Testis (tissue), 3 donors: ENCODE results near the gene FITM1. TPM values are rescaled to one million over a fixed set of nuclear protein-coding genes. Genes with fewer than 3 reads are reported as not detected.
"Not testable (repeated sequence)": the region's sequence is repeated elsewhere in the genome, so short reads cannot be mapped to it uniquely, and the experiment has no call there.

Source experiments
- DNase-seq: peaks from one replicate; pipeline ENCODE4 v3.0.0-alpha.2; 2019
- H3K27ac ChIP-seq, 2 donors: fragments of 200-600 bp; sonication (generic); one replicate each; pipeline ENCODE4 v1.5.1; 2019
- H3K27me3 ChIP-seq: fragments of 200-600 bp; sonication (generic); one replicate; pipeline ENCODE4 v1.5.1; 2019
- H3K36me3 ChIP-seq: fragments of 200-600 bp; sonication (generic); one replicate; pipeline ENCODE4 v1.5.1; 2017; ENCODE audit warnings: low read depth; ENCODE audit errors: missing control alignments
- H3K4me1 ChIP-seq: fragments of 200-600 bp; sonication (generic); one replicate; pipeline ENCODE4 v1.5.1; 2019
- H3K4me3 ChIP-seq, 2 donors: fragments of 200-600 bp; sonication (generic); one replicate each; pipeline ENCODE4 v1.5.1; 2017 to 2019
- H3K9me3 ChIP-seq: fragments of 200-600 bp; sonication (generic); one replicate; pipeline ENCODE4 v1.5.1; 2017
- POLR2A ChIP-seq: fragments of 450-650 bp; IDR thresholded peaks from one replicate; pipeline ENCODE4 v1.6.1; 2017; ENCODE audit warnings: antibody characterized with exemption, mild to moderate bottlenecking, moderate library complexity
- WGBS, 2 donors: methylation state at CpG; one replicate each; pipeline ENCODE4 v1.1.5; 2018; 5-methylcytosine and 5-hydroxymethylcytosine counted together
- intact Hi-C: fragments of 100-400 bp; cut with DNase I; formaldehyde crosslinking; loops from one replicate; pipeline ENCODE4 v1.15.1; 2023; ENCODE audit warnings: low total_unique reads
- polyA plus RNA-seq: library from polyadenylated mRNA; stranded (reverse); fragments of 350-450 nt; fragmentation: Illumina TruSeq; extraction: RNeasy Lipid Tissue Mini Kit (QIAGEN cat#74804); gene quantifications from one replicate; pipeline ENCODE4 v1.2.3, GENCODE V29; 2014; ENCODE audit warnings: low read depth, low replicate concordance; ENCODE audit not compliant: insufficient read depth
- total RNA-seq, 2 donors: library from RNA; depleted of rRNA; stranded (reverse); fragments of >200 nt; gene quantifications; one replicate each; pipeline ENCODE4 v1.2.3, GENCODE V29; 2016
- TF ChIP-seq, protein P1 (sequence below), 3 experiments: fragments of 450-650 bp in 2 of 3; fragments of 200-600 bp in 1 of 3; sonication (generic) in 1 of 3; IDR thresholded peaks; one replicate each; pipeline ENCODE4 v1.5.1; 2016 to 2019; ENCODE audit warnings: antibody characterized with exemption in 3 of 3, mild to moderate bottlenecking in 2 of 3, moderate library complexity in 1 of 3

The FITM1 gene
- total and polyA plus RNA-seq, 3 donors from 2014 or later, result 2.2 to 3.7 (median 3.5) TPM

DNA sequence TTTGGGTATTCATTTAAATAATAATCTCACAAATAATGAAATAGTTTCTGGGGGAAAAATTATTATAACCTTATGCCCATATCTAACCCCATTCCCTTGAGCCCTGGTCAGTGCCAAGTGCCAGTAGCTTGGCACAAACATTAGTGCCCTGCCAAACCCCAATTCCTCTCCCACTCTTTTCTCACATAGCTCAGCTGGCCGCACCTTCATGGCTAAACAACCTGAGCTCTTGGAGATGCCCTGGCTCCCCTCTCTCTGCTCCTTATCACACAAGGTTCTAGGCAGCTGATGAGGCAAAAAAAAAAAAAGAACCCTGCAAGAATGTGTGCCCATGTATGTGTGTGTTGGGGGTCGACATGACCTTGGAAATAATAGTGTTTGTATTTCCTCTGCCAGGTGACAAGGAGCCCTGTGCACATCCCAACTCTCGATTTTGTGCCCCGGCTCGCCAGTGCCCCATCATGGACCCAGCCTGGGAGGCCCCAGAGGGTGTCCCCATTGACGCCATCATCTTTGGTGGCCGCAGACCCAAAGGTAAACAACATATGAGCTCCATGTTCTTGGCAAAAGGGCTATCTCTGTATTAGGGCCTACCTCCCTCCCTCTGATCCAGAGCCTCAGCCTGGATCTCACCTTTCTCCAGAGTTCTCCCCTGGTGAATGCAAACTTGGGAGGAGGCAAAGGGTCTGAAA, 28.0 kb upstream of the FITM1 start:
- Histone ChIP-seq H3K36me3 (no peaks in the 10 kb centered on the region), H3K27me3 (no peaks in the 10 kb centered on the region), H3K4me1 (no peaks in the 10 kb centered on the region), H3K4me3 (no peak overlapping the region), H3K9me3 (no peaks in the 10 kb centered on the region), H3K27ac (no peak overlapping the region)
- DNase-seq, result no peak
- intact Hi-C loops, result no loop called here
- WGBS, 2 donors, result 79 to 94% methylated on average over 7 of the region's 7 CpGs
- TF ChIP-seq POLR2A, result no peak
- TF ChIP-seq, protein P1, sequence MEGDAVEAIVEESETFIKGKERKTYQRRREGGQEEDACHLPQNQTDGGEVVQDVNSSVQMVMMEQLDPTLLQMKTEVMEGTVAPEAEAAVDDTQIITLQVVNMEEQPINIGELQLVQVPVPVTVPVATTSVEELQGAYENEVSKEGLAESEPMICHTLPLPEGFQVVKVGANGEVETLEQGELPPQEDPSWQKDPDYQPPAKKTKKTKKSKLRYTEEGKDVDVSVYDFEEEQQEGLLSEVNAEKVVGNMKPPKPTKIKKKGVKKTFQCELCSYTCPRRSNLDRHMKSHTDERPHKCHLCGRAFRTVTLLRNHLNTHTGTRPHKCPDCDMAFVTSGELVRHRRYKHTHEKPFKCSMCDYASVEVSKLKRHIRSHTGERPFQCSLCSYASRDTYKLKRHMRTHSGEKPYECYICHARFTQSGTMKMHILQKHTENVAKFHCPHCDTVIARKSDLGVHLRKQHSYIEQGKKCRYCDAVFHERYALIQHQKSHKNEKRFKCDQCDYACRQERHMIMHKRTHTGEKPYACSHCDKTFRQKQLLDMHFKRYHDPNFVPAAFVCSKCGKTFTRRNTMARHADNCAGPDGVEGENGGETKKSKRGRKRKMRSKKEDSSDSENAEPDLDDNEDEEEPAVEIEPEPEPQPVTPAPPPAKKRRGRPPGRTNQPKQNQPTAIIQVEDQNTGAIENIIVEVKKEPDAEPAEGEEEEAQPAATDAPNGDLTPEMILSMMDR (IDR thresholded peaks at IDR 0.05), result no peak

DNA sequence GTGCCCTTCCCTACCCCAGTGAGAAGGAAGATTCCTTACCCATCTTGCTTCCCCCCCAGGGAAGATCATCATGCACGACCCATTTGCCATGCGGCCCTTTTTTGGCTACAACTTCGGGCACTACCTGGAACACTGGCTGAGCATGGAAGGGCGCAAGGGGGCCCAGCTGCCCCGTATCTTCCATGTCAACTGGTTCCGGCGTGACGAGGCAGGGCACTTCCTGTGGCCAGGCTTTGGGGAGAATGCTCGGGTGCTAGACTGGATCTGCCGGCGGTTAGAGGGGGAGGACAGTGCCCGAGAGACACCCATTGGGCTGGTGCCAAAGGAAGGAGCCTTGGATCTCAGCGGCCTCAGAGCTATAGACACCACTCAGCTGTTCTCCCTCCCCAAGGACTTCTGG, 27.0 kb upstream of the FITM1 start:
- intact Hi-C loops, result no loop called here
- WGBS, 2 donors, result 94 to 97% methylated on average over 7 to 13 of the region's 13 CpGs
- H3K9me3 ChIP-seq, result no peaks in the 10 kb centered on the region
- H3K27ac ChIP-seq, result no peak overlapping the region
- no peak for DNase-seq
- TF ChIP-seq, protein P1 (IDR thresholded peaks at IDR 0.05), result no peak
- TF ChIP-seq POLR2A, result no peak
- H3K4me3 ChIP-seq, result no peak overlapping the region
- H3K4me1 ChIP-seq, result no peaks in the 10 kb centered on the region
- H3K36me3 ChIP-seq, result no peaks in the 10 kb centered on the region
- no peaks in the 10 kb centered on the region for H3K27me3 ChIP-seq

DNA sequence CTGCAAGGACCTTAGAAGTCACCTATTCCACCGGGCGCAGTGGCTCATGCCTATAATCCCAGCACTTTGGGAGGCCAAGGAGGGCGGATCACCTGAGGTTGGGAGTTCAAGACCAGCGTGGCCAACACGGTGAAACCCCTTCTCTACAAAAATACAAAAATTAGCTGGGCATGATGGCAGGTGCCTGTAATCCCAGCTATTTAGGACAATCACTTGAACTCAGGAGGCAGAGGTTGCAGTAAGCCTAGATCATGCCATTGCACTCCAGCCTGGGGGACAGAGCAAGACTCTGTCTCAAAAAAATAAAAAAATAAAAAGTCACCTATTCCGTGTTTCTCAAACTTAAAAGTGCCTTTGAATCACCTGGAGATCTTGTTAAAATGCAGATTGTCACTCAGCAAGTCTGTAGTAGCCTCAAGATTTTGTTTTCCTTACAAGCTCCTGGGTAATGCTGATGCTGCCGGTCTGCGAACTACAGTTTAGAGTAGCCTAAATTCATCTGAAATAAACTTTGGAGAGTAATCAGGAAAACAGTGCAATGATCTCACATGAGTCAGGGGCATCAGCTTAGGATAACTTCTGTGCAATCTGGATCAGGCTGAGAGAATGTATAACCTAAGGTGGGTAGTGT, 24.7 kb upstream of the FITM1 start:
- intact Hi-C loops, result not testable (repeated sequence)
- 94 to 96% methylated on average over 8 of the region's 8 CpGs for WGBS, 2 donors

DNA sequence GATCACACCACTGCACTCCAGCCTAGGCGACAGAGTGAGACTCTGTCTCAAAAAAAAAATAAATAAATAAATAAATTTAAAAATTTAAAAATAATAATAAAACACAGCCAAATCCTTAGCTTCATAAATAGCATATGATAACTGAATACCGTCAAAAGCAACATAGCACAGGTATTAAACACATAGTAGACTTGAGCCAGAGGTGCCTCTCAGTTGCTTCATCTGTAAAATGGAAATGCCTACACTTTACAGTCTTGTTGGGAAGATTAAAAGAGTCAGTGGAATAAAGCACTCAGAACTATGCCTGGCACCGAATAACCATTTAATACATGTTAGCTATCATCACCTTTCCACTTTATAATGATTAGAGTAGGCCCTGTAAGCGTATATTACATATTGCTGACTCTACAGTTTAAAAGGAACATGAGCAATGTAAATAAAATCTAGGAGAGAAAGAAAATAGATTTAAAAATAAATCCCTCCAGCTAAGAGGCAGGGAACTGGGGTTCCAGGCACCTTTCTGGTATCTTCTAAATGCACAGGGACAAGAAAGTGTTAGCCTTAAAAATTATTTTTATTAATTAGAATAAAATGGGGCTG, 23.7 kb upstream of the FITM1 start:
- Histone ChIP-seq H3K27ac (no peak overlapping the region), H3K9me3 (no peaks in the 10 kb centered on the region), H3K4me3 (no peak overlapping the region), H3K36me3 (no peaks in the 10 kb centered on the region), H3K4me1 (no peaks in the 10 kb centered on the region), H3K27me3 (no peaks in the 10 kb centered on the region)
- DNase-seq, result no peak
- TF ChIP-seq POLR2A, result no peak
- TF ChIP-seq, protein P1 (IDR thresholded peaks at IDR 0.05), result no peak
- WGBS, 2 donors, result 89 to 94% methylated on average over 4 of the region's 4 CpGs
- intact Hi-C loops, result no loop called here

More for the DNA sequence above, 24.7 kb upstream of the FITM1 start:
- H3K27ac ChIP-seq, H3K4me1 ChIP-seq, H3K4me3 ChIP-seq, H3K9me3 ChIP-seq, H3K36me3 ChIP-seq, DNase-seq, H3K27me3 ChIP-seq: not testable (repeated sequence)

DNA sequence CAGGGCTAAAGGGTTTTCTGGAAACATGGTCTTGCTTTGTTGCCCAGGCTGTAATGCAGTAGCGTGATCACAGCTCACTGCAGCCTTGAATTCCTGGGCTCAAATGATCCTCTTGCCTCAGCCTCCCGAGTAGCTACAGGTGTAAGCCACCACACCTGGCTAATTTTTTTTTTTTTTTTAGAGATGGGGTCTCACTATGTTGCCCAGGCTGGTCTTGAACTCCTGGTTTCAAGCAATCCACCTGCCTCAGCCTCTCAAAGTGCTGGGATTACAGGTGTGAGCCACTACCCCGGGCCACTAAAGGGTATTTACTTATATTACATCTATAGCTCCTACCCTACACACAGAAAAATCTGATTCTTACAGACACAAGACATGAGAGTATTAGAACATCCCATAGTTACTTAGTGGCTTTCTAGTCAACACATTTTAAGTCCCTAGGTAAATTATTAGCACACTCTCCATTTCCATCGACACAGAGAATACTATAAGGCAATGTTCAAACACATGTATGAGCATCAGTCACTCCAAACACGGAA, 22.1 kb upstream of the FITM1 start:
- Histone ChIP-seq H3K4me1 (no peaks in the 10 kb centered on the region), H3K27ac (no peak overlapping the region), H3K27me3 (no peaks in the 10 kb centered on the region), H3K36me3 (no peaks in the 10 kb centered on the region), H3K4me3 (no peak overlapping the region), H3K9me3 (no peaks in the 10 kb centered on the region)
- intact Hi-C loops, result no loop called here
- no peak for DNase-seq
- TF ChIP-seq, protein P1 (IDR thresholded peaks at IDR 0.05), result no peak
- no peak for TF ChIP-seq POLR2A
- 52 to 59% methylated on average over 5 of the region's 5 CpGs for WGBS, 2 donors
